ENCODE results near the gene UBB. TPM values are rescaled to one million over a fixed set of nuclear protein-coding genes. Genes with fewer than 3 reads are reported as not detected.
A peak's percentile ranks its signal among the peaks of the same experiment; 100 is the strongest.

UBB gene
- total and polyA plus RNA-seq, 9 of the 15 experiments (the other 6 are each of a cell fraction or from before 2014, with no cell fraction given), result 1,069 to 4,143 (median 1,696) TPM

DNA sequence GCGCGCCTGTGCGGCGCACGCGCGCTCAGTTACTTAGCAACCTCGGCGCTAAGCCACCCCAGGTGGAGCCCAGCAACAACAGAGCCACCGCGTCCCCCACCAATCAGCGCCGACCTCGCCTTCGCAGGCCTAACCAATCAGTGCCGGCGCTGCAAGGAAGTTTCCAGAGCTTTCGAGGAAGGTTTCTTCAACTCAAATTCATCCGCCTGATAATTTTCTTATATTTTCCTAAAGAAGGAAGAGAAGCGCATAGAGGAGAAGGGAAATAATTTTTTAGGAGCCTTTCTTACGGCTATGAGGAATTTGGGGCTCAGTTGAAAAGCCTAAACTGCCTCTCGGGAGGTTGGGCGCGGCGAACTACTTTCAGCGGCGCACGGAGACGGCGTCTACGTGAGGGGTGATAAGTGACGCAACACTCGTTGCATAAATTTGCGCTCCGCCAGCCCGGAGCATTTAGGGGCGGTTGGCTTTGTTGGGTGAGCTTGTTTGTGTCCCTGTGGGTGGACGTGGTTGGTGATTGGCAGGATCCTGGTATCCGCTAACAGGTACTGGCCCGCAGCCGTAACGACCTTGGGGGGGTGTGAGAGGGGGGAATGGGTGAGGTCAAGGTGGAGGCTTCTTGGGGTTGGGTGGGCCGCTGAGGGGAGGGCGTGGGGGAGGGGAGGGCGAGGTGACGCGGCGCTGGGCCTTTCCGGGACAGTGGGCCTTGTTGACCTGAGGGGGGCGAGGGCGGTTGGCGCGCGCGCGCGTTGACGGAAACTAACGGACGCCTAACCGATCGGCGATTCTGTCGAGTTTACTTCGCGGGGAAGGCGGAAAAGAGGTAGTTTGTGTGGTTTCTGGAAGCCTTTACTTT is at the start of gene UBB (continued):
- TF ChIP-seq E2F8 (IDR thresholded peaks at IDR 0.05; ENCODE audit: low read depth, partially characterized antibody), result peak; percentile 60
- TF ChIP-seq NCOA1 (IDR thresholded peaks at IDR 0.05; ENCODE audit: low read depth), result peak; percentile 36; the same call in 1 of the 2 replicates
- no peak for TF ChIP-seq KLF10 (CRISPR knock-in tag; IDR thresholded peaks at IDR 0.05)
- TF ChIP-seq RAD21 (CRISPR knock-in tag; conservative IDR thresholded peaks at IDR 0.05 in 1 of 2, IDR thresholded peaks at IDR 0.05 in 1 of 2), result no peak
- TF ChIP-seq SMARCE1 (IDR thresholded peaks at IDR 0.05), result no peak
- peak; percentile 56; the same call in 1 of the 2 replicates for TF ChIP-seq SOX6 (IDR thresholded peaks at IDR 0.05)
- TF ChIP-seq ETV5 (CRISPR knock-in tag; IDR thresholded peaks at IDR 0.05; ENCODE audit: low read depth), result 0 out of 2 replicates have a peak, but pooled peaks have one; percentile 47
- TF ChIP-seq ELF4 (CRISPR knock-in tag; IDR thresholded peaks at IDR 0.05), result peak; percentile 67; the same call in 1 of the 2 replicates
- no peak for TF ChIP-seq EHMT2 (IDR thresholded peaks at IDR 0.05)
- TF ChIP-seq PHF20 (IDR thresholded peaks at IDR 0.05; ENCODE audit: partially characterized antibody), result peak; percentile 32
- TF ChIP-seq RAD51 (IDR thresholded peaks at IDR 0.05; ENCODE audit: borderline replicate concordance, low read depth), result no peak
- 0 out of 2 replicates have a peak, but pooled peaks have one; percentile 35 for TF ChIP-seq HNRNPL (IDR thresholded peaks at IDR 0.05; ENCODE audit: low read depth, low read length)
- no peak for TF ChIP-seq SREBF2 (CRISPR knock-in tag; IDR thresholded peaks at IDR 0.05)
- TF ChIP-seq POLR2H (tag; IDR thresholded peaks at IDR 0.05; ENCODE audit: low read depth), result peak; percentile 98
- TF ChIP-seq ZNF174 (CRISPR knock-in tag; IDR thresholded peaks at IDR 0.05), result no peak
- no peak for TF ChIP-seq ZNF584 (CRISPR knock-in tag; IDR thresholded peaks at IDR 0.05; ENCODE audit: low read depth)
- TF ChIP-seq BMI1 (IDR thresholded peaks at IDR 0.05; ENCODE audit: low read length), result no peak
- TF ChIP-seq U2AF2 (optimal IDR thresholded peaks at IDR 0.05; ENCODE audit: low read depth, low read length), result no peak
- TF ChIP-seq ELK1 (CRISPR knock-in tag; IDR thresholded peaks at IDR 0.05), result no peak
- TF ChIP-seq ZC3H8 (IDR thresholded peaks at IDR 0.05), result no peak
- no peak for TF ChIP-seq EWSR1 (IDR thresholded peaks at IDR 0.05; ENCODE audit: borderline replicate concordance, low read depth, partially characterized antibody)

All from K562 (cell line).